Keratinocyte (primary cell): ENCODE measurements around the gene GPR146. TPM values are rescaled to one million over a fixed set of nuclear protein-coding genes. Genes with fewer than 3 reads are reported as not detected.

Experiments used
- DNase-seq: peaks from one replicate; pipeline ENCODE4 v3.0.0-alpha.2; 2011; ENCODE audit warnings: low read depth, missing footprints, low spot score
- FAIRE-seq: peaks from 2 replicates; lab custom pipeline; 2011; peaks lifted over from hg19 to GRCh38; lab: Jason Lieb, UNC
- H2AFZ ChIP-seq: 2 replicates; pipeline ENCODE4 v1.6.0; 2012; ENCODE audit warnings: low read length, control low read depth, inconsistent platforms; ENCODE audit not compliant: control insufficient read depth
- H3K27ac ChIP-seq: 2 replicates; pipeline ENCODE4 v1.5.1; 2011; ENCODE audit warnings: low read length; ENCODE audit not compliant: control insufficient read depth, insufficient read depth
- H3K27me3 ChIP-seq: 3 replicates; pipeline ENCODE4 v1.6.0; 2011; ENCODE audit warnings: low read length; ENCODE audit not compliant: control insufficient read depth, insufficient read depth; ENCODE audit errors: extremely low read depth
- H3K36me3 ChIP-seq, 2 experiments: 2 replicates in 1 of 2; 3 replicates in 1 of 2; pipeline ENCODE4 v1.5.1; 2011; ENCODE audit warnings: low read length in 2 of 2, mild to moderate bottlenecking in 1 of 2; ENCODE audit not compliant: control insufficient read depth in 2 of 2, insufficient read depth in 2 of 2; ENCODE audit errors: extremely low read depth in 1 of 2
- H3K4me1 ChIP-seq: 3 replicates; pipeline ENCODE4 v1.5.1; 2011; ENCODE audit warnings: low read length; ENCODE audit not compliant: control insufficient read depth, insufficient read depth; ENCODE audit errors: extremely low read depth
- H3K4me2 ChIP-seq: 3 replicates; pipeline ENCODE4 v1.6.0; 2011; ENCODE audit warnings: low read depth, low read length; ENCODE audit not compliant: control insufficient read depth, insufficient read depth; ENCODE audit errors: extremely low read depth
- H3K4me3 ChIP-seq, 3 experiments: fragments of 200-600 bp in 1 of 3; sonication (generic) in 1 of 3; 2 replicates in 2 of 3; 3 replicates in 1 of 3; pipeline ENCODE4 v1.5.1; 2011 to 2016; ENCODE audit warnings: low read length in 3 of 3, mild to moderate bottlenecking in 3 of 3, control low read depth in 2 of 3, inconsistent platforms in 1 of 3, low read depth in 1 of 3, mixed read lengths in 1 of 3, mixed run types in 1 of 3, moderate library complexity in 1 of 3; ENCODE audit not compliant: control insufficient read depth in 2 of 3, insufficient read depth in 2 of 3; ENCODE audit errors: extremely low read depth in 1 of 3
- H3K79me2 ChIP-seq: 2 replicates; pipeline ENCODE4 v1.6.0; 2012; ENCODE audit warnings: low read length; ENCODE audit not compliant: control insufficient read depth, insufficient read depth
- H3K9ac ChIP-seq: 3 replicates; pipeline ENCODE4 v1.6.0; 2011; ENCODE audit warnings: low read length; ENCODE audit not compliant: control insufficient read depth, insufficient read depth; ENCODE audit errors: extremely low read depth
- H3K9me1 ChIP-seq: 3 replicates; pipeline ENCODE4 v1.6.0; 2011; ENCODE audit warnings: low read length; ENCODE audit not compliant: control insufficient read depth, insufficient read depth; ENCODE audit errors: extremely low read depth
- H3K9me3 ChIP-seq: 2 replicates; pipeline ENCODE4 v1.5.1; 2012; ENCODE audit warnings: low read depth, low read length; ENCODE audit not compliant: control insufficient read depth
- H4K20me1 ChIP-seq: 3 replicates; pipeline ENCODE4 v1.6.0; 2011; ENCODE audit warnings: low read length; ENCODE audit not compliant: control insufficient read depth, insufficient read depth; ENCODE audit errors: extremely low read depth
- CTCF ChIP-seq, 3 experiments: IDR thresholded peaks in 1 of 3; conservative IDR thresholded peaks in 1 of 3; optimal IDR thresholded peaks in 1 of 3; 2 replicates in 2 of 3; 3 replicates in 1 of 3; pipeline versions ENCODE3 to v1.5.1; 2011; ENCODE audit warnings: low read length in 3 of 3, mild to moderate bottlenecking in 3 of 3, moderate library complexity in 2 of 3, control low read depth in 1 of 3, inconsistent platforms in 1 of 3; ENCODE audit not compliant: insufficient read depth in 2 of 3; ENCODE audit errors: extremely low read depth in 1 of 3
- EZH2 ChIP-seq: IDR thresholded peaks from one replicate; pipeline ENCODE4 v1.6.1; 2012; ENCODE audit warnings: inconsistent platforms, mild to moderate bottlenecking, low read length, moderate library complexity
- dilution Hi-C: fragments of 300-500 bp; cut with MboI; formaldehyde crosslinking; loops from one replicate; pipeline ENCODE4 v1.7.0; 2020; ENCODE audit warnings: low sequenced_read_pairs; ENCODE audit not compliant: extremely low pct_ligation_motif_present
- polyA plus RNA-seq, 5 experiments: library from polyadenylated mRNA; depleted of rRNA in 3 of 5; stranded (reverse) in 3 of 5; stranded (forward) in 1 of 5; unstranded in 1 of 5; fragments of >200 nt; gene quantifications; 1 replicate in 1 of 5; 2 replicates in 3 of 5; 3 replicates in 1 of 5; pipeline versions ENCODE4 v1.2.1 to v1.2.3, GENCODE V29; 2011 to 2012; ENCODE audit warnings: missing spikeins in 2 of 5, low read depth in 1 of 5, low replicate concordance in 1 of 5

The GPR146 gene
- polyA plus RNA-seq, 1 donor (not counting 4 experiments of a cell fraction or from before 2014, with no cell fraction given) = 0.13 TPM

DNA sequence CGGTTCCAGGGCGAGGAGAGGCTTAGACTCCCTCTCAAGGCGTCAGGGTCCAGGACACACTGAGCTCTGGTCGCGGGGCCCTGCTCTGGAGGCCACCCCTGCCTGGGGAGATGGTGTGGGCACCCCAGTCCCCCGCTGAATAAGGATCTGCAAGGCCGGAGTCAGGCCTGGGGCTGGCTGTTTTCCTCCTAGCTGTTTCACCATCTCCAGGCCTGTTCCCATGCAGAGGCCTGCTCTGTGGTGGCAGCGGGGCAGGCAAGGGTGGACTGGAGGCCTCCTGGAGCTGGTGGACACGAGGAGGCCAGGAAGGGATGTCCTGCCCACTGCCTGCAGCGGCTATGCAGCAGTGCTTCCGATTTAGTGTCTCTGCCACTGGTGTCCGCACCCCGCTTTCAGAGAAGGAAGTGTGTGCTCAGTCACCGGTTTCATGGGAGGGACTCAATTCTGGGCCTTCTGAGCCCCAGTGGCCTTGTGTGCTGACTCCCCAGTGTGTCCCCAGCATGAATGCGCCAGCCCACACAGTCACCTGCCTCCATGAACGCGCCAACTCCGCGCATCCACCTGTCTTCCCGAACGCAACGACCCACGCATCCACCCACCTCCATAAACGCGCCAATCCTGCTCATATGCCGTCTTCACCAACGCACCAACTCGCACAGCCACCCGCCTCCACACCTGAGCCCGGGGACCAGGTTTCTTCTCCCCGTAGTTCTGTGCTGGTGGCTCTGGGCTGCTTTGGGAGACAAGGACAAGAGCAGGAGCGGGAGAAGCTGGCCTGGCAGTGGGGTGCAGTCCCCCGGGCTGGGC is 14.5 kb upstream of the GPR146 start:
- Histone ChIP-seq H3K4me2 (no peak overlapping the region), H3K27me3 (no peaks in the 10 kb centered on the region), H3K9me1 (no peaks in the 10 kb centered on the region), H3K9me3 (no peaks in the 10 kb centered on the region), H4K20me1 (no peaks in the 10 kb centered on the region), H3K4me3 (no peak overlapping the region), H3K36me3 (peaks cover 0 to 4% of the 10 kb centered on the region in 2 experiments), H3K79me2 (peaks cover 28% of the 10 kb centered on the region), H3K27ac (no peak overlapping the region), H3K9ac (no peak overlapping the region), H2AFZ (no peak overlapping the region), H3K4me1 (peaks cover 13% of the 10 kb centered on the region)
- no peak for FAIRE-seq
- TF ChIP-seq CTCF (optimal IDR thresholded peaks at IDR 0.05 in 1 of 3, IDR thresholded peaks at IDR 0.05 in 1 of 3, conservative IDR thresholded peaks at IDR 0.05 in 1 of 3; ENCODE audit: extremely low read depth in 1 of 3, insufficient read depth in 2 of 3, low read length in 3 of 3) = no peak
- TF ChIP-seq EZH2 = no peak
- no peak for DNase-seq
- dilution Hi-C loops = no loop called here

- no peaks in the 10 kb centered on the region for H3K9me1 ChIP-seq
- no peaks in the 10 kb centered on the region for H4K20me1 ChIP-seq
- no peak overlapping the region for H3K27ac ChIP-seq
- H3K36me3 ChIP-seq = peaks cover 0 to 3% of the 10 kb centered on the region in 2 experiments
- TF ChIP-seq EZH2 = no peak
- no peak for TF ChIP-seq CTCF (optimal IDR thresholded peaks at IDR 0.05 in 1 of 3, IDR thresholded peaks at IDR 0.05 in 1 of 3, conservative IDR thresholded peaks at IDR 0.05 in 1 of 3; ENCODE audit: extremely low read depth in 1 of 3, insufficient read depth in 2 of 3, low read length in 3 of 3)
- peaks cover 21% of the 10 kb centered on the region for H3K79me2 ChIP-seq
- no peak overlapping the region for H3K4me2 ChIP-seq
- H3K27me3 ChIP-seq = no peaks in the 10 kb centered on the region
- dilution Hi-C loops = no loop called here
- no peaks in the 10 kb centered on the region for H3K9me3 ChIP-seq
- DNase-seq (no peak), FAIRE-seq (no peak)
- no peak overlapping the region for H3K9ac ChIP-seq
- peaks cover 13% of the 10 kb centered on the region for H3K4me1 ChIP-seq
- no peak overlapping the region for H2AFZ ChIP-seq
- H3K4me3 ChIP-seq = no peak overlapping the region
Measured at GRCh38 chr7:1030444-1031070, 13.8 kb upstream of the GPR146 start.
